ENCODE data around the gene SERP1. TPM values are rescaled to one million over a fixed set of nuclear protein-coding genes. Genes with fewer than 3 reads are reported as not detected.

The SERP1 gene
- total RNA-seq, 1 donor from 2014 or later: 120 TPM

DNA sequence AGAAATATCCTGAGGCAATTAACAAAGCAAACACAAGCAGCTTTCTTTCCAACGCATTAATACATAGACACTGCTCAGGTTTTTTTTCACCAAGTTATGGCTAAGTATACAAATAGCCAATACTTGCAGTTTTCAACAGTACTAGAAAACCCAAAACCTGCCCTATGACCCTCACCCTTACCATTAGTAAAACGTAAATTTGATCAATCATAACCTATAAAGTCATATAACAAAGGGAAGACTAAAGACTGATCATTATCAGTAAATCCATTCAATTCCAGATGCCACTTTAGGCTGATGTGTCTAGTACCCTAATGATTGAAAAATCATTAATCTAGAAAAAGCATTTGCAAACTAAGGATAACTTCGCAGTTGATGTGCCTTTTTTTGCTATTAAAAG is 3.2 kb downstream of the SERP1 start:
- H3K27ac Mint-ChIP-seq: no peak overlapping the region
- Histone ChIP-seq H3F3A (ENCODE audit: low read depth) (peaks cover 9% of the 10 kb centered on the region), H3K9me3 (ENCODE audit: low read depth) (no peaks in the 10 kb centered on the region), H3K27ac (no peak overlapping the region), H3K36me3 (peaks cover 8% of the 10 kb centered on the region), H4K20me1 (ENCODE audit: low read depth) (peaks cover 21% of the 10 kb centered on the region), H3K4me3 (no peak overlapping the region), H3K4me1 (peaks cover 17% of the 10 kb centered on the region), H3K79me2 (ENCODE audit: low read depth) (peaks cover 52% of the 10 kb centered on the region), H3K9ac (no peak overlapping the region), H2AFZ (replicated peaks) (no peak overlapping the region), H3K27me3 (no peaks in the 10 kb centered on the region), H3K4me2 (no peak overlapping the region)
- TF ChIP-seq EZH2phosphoT487 (IDR thresholded peaks at IDR 0.05): no peak
- TF ChIP-seq EZH2 (IDR thresholded peaks at IDR 0.05): no peak
- TF ChIP-seq, protein P1, sequence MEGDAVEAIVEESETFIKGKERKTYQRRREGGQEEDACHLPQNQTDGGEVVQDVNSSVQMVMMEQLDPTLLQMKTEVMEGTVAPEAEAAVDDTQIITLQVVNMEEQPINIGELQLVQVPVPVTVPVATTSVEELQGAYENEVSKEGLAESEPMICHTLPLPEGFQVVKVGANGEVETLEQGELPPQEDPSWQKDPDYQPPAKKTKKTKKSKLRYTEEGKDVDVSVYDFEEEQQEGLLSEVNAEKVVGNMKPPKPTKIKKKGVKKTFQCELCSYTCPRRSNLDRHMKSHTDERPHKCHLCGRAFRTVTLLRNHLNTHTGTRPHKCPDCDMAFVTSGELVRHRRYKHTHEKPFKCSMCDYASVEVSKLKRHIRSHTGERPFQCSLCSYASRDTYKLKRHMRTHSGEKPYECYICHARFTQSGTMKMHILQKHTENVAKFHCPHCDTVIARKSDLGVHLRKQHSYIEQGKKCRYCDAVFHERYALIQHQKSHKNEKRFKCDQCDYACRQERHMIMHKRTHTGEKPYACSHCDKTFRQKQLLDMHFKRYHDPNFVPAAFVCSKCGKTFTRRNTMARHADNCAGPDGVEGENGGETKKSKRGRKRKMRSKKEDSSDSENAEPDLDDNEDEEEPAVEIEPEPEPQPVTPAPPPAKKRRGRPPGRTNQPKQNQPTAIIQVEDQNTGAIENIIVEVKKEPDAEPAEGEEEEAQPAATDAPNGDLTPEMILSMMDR (IDR thresholded peaks at IDR 0.05): no peak
- DNase-seq (ENCODE audit: low spot score): no peak
- peaks cover 4% of the 10 kb centered on the region for H3K27me3 Mint-ChIP-seq (ENCODE audit: insufficient read depth, low read depth)
- peaks cover 17% of the 10 kb centered on the region for H3K4me1 Mint-ChIP-seq
- H3K36me3 Mint-ChIP-seq: peaks cover 1% of the 10 kb centered on the region
- no peak overlapping the region for H3K4me3 Mint-ChIP-seq
- H3K9me3 Mint-ChIP-seq: no peaks in the 10 kb centered on the region

DNA sequence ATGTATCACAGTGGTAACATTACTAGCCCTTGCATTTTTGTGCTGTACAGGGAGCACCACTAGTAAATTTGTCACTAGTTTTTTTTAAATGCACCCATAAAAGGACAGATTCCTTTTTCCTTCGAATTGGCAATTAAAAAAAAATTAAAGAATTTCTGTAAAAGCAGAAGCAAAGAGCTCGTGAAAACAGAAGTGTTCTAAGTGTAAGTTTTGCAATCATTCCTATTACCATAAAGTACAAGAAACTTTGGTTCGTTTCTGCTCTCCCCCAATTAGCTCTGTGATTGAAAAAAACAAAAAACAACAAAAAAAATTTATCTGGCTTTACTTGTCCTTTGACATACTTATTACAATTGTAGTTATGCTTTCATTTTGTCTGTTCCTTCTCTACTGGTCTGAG is 5.3 kb downstream of the SERP1 start:
- TF ChIP-seq, protein P1 (IDR thresholded peaks at IDR 0.05): no peak
- TF ChIP-seq EZH2phosphoT487 (IDR thresholded peaks at IDR 0.05) (no peak), EZH2 (IDR thresholded peaks at IDR 0.05) (no peak)
- Mint-ChIP-seq H3K36me3 (peaks cover 1% of the 10 kb centered on the region), H3K27ac (no peak overlapping the region), H3K27me3 (ENCODE audit: insufficient read depth, low read depth) (peaks cover 2% of the 10 kb centered on the region), H3K9me3 (no peaks in the 10 kb centered on the region), H3K4me1 (peaks cover 9% of the 10 kb centered on the region), H3K4me3 (no peak overlapping the region)
- Histone ChIP-seq H3K27me3 (no peaks in the 10 kb centered on the region), H3K79me2 (ENCODE audit: low read depth) (peaks cover 36% of the 10 kb centered on the region), H3K9me3 (ENCODE audit: low read depth) (no peaks in the 10 kb centered on the region), H3K4me3 (no peak overlapping the region), H3K36me3 (peaks cover 8% of the 10 kb centered on the region), H3K4me2 (no peak overlapping the region), H3K4me1 (peaks cover 11% of the 10 kb centered on the region), H3F3A (ENCODE audit: low read depth) (peaks cover 6% of the 10 kb centered on the region), H2AFZ (replicated peaks) (no peak overlapping the region), H3K9ac (no peak overlapping the region), H4K20me1 (ENCODE audit: low read depth) (peaks cover 20% of the 10 kb centered on the region), H3K27ac (no peak overlapping the region)
- no peak for DNase-seq (ENCODE audit: low spot score)

- no peaks in the 10 kb centered on the region for H3K9me3 ChIP-seq (ENCODE audit: low read depth)
- TF ChIP-seq EZH2phosphoT487 (IDR thresholded peaks at IDR 0.05) (no peak), EZH2 (IDR thresholded peaks at IDR 0.05) (no peak)
- TF ChIP-seq, protein P1 (IDR thresholded peaks at IDR 0.05): no peak
- no peak overlapping the region for H2AFZ ChIP-seq (replicated peaks)
- Mint-ChIP-seq H3K36me3 (peaks cover 1% of the 10 kb centered on the region), H3K27ac (no peak overlapping the region), H3K27me3 (ENCODE audit: insufficient read depth, low read depth) (no peaks in the 10 kb centered on the region), H3K9me3 (no peaks in the 10 kb centered on the region), H3K4me3 (no peak overlapping the region), H3K4me1 (peaks cover 9% of the 10 kb centered on the region)
- H3K4me1 ChIP-seq: peaks cover 10% of the 10 kb centered on the region
- H3K27ac ChIP-seq: no peak overlapping the region
- H3K36me3 ChIP-seq: peaks cover 8% of the 10 kb centered on the region
- peaks cover 13% of the 10 kb centered on the region for H4K20me1 ChIP-seq (ENCODE audit: low read depth)
- H3K4me3 ChIP-seq: no peak overlapping the region
- no peaks in the 10 kb centered on the region for H3F3A ChIP-seq (ENCODE audit: low read depth)
- H3K9ac ChIP-seq: no peak overlapping the region
- no peak overlapping the region for H3K4me2 ChIP-seq
- DNase-seq (ENCODE audit: low spot score): no peak
- no peaks in the 10 kb centered on the region for H3K27me3 ChIP-seq
- H3K79me2 ChIP-seq (ENCODE audit: low read depth): peaks cover 29% of the 10 kb centered on the region
These were observed 6.0 kb downstream of the SERP1 start for GRCh38 chr3:150540297-150540696.
